HepG2 (cell line): ENCODE measurements around the gene TSR1. TPM values are rescaled to one million over a fixed set of nuclear protein-coding genes. Genes with fewer than 3 reads are reported as not detected.

ENCODE experiments used
- ATAC-seq: fragments of 200-7000 bp; cut with Tn5 transposase; 3 replicates; pipeline ENCODE4 v1.9.1; 2020; ENCODE audit warnings: mild to moderate bottlenecking, moderate library complexity
- BruUV-seq: library from RNA; stranded (reverse); fragments of 400-500 nt; replicated peaks from 2 replicates; lab custom pipeline; 2021; lab: Mats Ljungman, UMichigan
- CTCF ChIA-PET: fragments of 300-600 bp; formaldehyde crosslinking; extraction: SDS; loops from one replicate; lab custom pipeline; 2021; ENCODE audit warnings: low total read pairs, inconsistent platforms, low intra/inter-chr PET ratio; lab: Yijun Ruan, JAX
- POLR2A ChIA-PET: fragments of 350-600 bp; sonication (Branson Sonifier 250); formaldehyde crosslinking; loops from one replicate; lab custom pipeline; 2020; ENCODE audit warnings: antibody characterized with exemption, inconsistent platforms; lab: Yijun Ruan, JAX
- DNase-seq: peaks from one replicate; pipeline ENCODE4 v3.0.0-alpha.2; 2015; ENCODE audit warnings: low spot score
- FAIRE-seq: peaks from 3 replicates; lab custom pipeline; 2011; peaks lifted over from hg19 to GRCh38; lab: Jason Lieb, UNC
- H2AFZ ChIP-seq: one replicate; pipeline ENCODE4 v1.6.1; 2011; ENCODE audit warnings: low read length, inconsistent platforms
- H3K27ac ChIP-seq: fragments of 300-600 bp; 3 replicates; pipeline ENCODE4 v1.8.0; 2011; ENCODE audit warnings: mixed run types, mild to moderate bottlenecking, mixed read lengths, low read length, inconsistent platforms; ENCODE audit not compliant: insufficient read depth; ENCODE audit errors: extremely low read length
- H3K27me3 ChIP-seq, 2 experiments: fragments of 200-600 bp in 1 of 2; 2 replicates in 1 of 2; 3 replicates in 1 of 2; pipeline versions ENCODE4 v1.6.0 to v1.8.0; 2011; ENCODE audit warnings: low read length in 2 of 2, mild to moderate bottlenecking in 2 of 2, moderate library complexity in 2 of 2, inconsistent platforms in 1 of 2; ENCODE audit not compliant: insufficient read depth in 2 of 2, control insufficient read depth in 1 of 2
- H3K36me3 ChIP-seq, 2 experiments: fragments of 200-600 bp in 1 of 2; replicated peaks in 1 of 2; 2 replicates in 1 of 2; 3 replicates in 1 of 2; pipeline versions ENCODE4 v1.5.1 to v1.8.0; 2011; ENCODE audit warnings: low read length in 2 of 2, inconsistent platforms in 1 of 2; ENCODE audit not compliant: insufficient read depth in 2 of 2, control insufficient read depth in 1 of 2
- H3K4me1 ChIP-seq: 2 replicates; pipeline ENCODE4 v1.5.1; 2012; ENCODE audit warnings: low read length, inconsistent platforms; ENCODE audit not compliant: insufficient read depth
- H3K4me2 ChIP-seq: 2 replicates; pipeline ENCODE4 v1.6.0; 2011; ENCODE audit warnings: low read depth, low read length, inconsistent platforms
- H3K4me3 ChIP-seq, 3 experiments: fragments of 200-600 bp in 1 of 3; sonication (generic), shearing (Covaris generic) in 1 of 3; replicated peaks in 1 of 3; 2 replicates each; pipeline ENCODE4 v1.5.1; 2011 to 2016; ENCODE audit warnings: low read length in 3 of 3, inconsistent platforms in 2 of 3, low read depth in 2 of 3, mild to moderate bottlenecking in 2 of 3, control low read depth in 1 of 3, mixed read lengths in 1 of 3; ENCODE audit not compliant: insufficient read depth in 1 of 3
- H3K79me2 ChIP-seq: one replicate; pipeline ENCODE4 v1.6.1; 2011; ENCODE audit warnings: low read length, inconsistent platforms; ENCODE audit not compliant: insufficient read depth
- H3K9ac ChIP-seq: 2 replicates; pipeline ENCODE4 v1.6.0; 2011; ENCODE audit warnings: mild to moderate bottlenecking, low read depth, low read length, inconsistent platforms; ENCODE audit not compliant: insufficient read depth
- H3K9me3 ChIP-seq: 2 replicates; pipeline ENCODE4 v1.5.1; 2012; ENCODE audit warnings: mild to moderate bottlenecking, low read length
- H4K20me1 ChIP-seq: 2 replicates; pipeline ENCODE4 v1.6.0; 2011; ENCODE audit warnings: inconsistent platforms, mild to moderate bottlenecking, low read length, moderate library complexity; ENCODE audit not compliant: insufficient read depth
- AGO2 ChIP-seq: fragments of 200-400 bp; formaldehyde crosslinking; optimal IDR thresholded peaks from 2 replicates; pipeline ENCODE3; 2017; ENCODE audit warnings: mild to moderate bottlenecking, low read depth, low read length, moderate library complexity
- BORCS8-MEF2B ChIP-seq: sonication (generic); formaldehyde crosslinking; IDR thresholded peaks from 2 replicates; pipeline ENCODE4 v1.8.0; 2022; ENCODE audit warnings: mild to moderate bottlenecking, missing genetic modification reagents
- CENPBD1 ChIP-seq: sonication (generic); formaldehyde crosslinking; IDR thresholded peaks from 2 replicates; pipeline ENCODE4 v1.8.0; 2022; ENCODE audit warnings: missing genetic modification reagents, low read depth, mild to moderate bottlenecking, borderline replicate concordance
- HNRNPLL ChIP-seq: fragments of 200-400 bp; formaldehyde crosslinking; IDR thresholded peaks from 2 replicates; pipeline ENCODE4 v1.6.1; 2017; ENCODE audit warnings: mild to moderate bottlenecking, low read depth, low read length; ENCODE audit not compliant: poor library complexity, severe bottlenecking
- NR1H2 ChIP-seq: sonication (generic); formaldehyde crosslinking; IDR thresholded peaks from 2 replicates; pipeline ENCODE4 v1.8.1; 2022; ENCODE audit warnings: low read depth, missing genetic modification reagents, borderline replicate concordance
- NR2F1 ChIP-seq, 2 experiments: fragments of 450-650 bp in 1 of 2; formaldehyde crosslinking in 1 of 2; IDR thresholded peaks; 2 replicates each; pipeline versions ENCODE4 v1.5.0 to v1.6.1; 2016 to 2020; ENCODE audit warnings: mild to moderate bottlenecking in 1 of 2, missing compliant biosample characterization in 1 of 2, missing genetic modification reagents in 1 of 2, moderate library complexity in 1 of 2
- PAF1 ChIP-seq: IDR thresholded peaks from 2 replicates; pipeline ENCODE4 v1.6.1; 2016; ENCODE audit warnings: missing genetic modification reagents, missing compliant biosample characterization
- RBM22 ChIP-seq: fragments of 200-400 bp; formaldehyde crosslinking; optimal IDR thresholded peaks from 2 replicates; pipeline ENCODE3; 2017; ENCODE audit warnings: mild to moderate bottlenecking, low read length, moderate library complexity
- SOX5 ChIP-seq: IDR thresholded peaks from 2 replicates; pipeline ENCODE4 v1.6.1; 2016; ENCODE audit warnings: borderline replicate concordance
- TCF7 ChIP-seq: sonication (generic); IDR thresholded peaks from 2 replicates; pipeline ENCODE4 v1.6.1; 2016; ENCODE audit warnings: antibody characterized with exemption, low read depth
- UBTF ChIP-seq: sonication (generic); formaldehyde crosslinking; IDR thresholded peaks from 2 replicates; pipeline ENCODE4 v1.4.0; 2020; ENCODE audit warnings: mild to moderate bottlenecking, missing genetic modification reagents
- ZNF17 ChIP-seq: sonication (generic); formaldehyde crosslinking; IDR thresholded peaks from 2 replicates; pipeline ENCODE4 v1.5.0; 2020; ENCODE audit warnings: mild to moderate bottlenecking, missing genetic modification reagents
- ZNF550 ChIP-seq: sonication (generic); formaldehyde crosslinking; IDR thresholded peaks from 2 replicates; pipeline ENCODE4 v1.4.0; 2020; ENCODE audit warnings: mild to moderate bottlenecking, missing genetic modification reagents, borderline replicate concordance
- ZNF878 ChIP-seq: sonication (generic); formaldehyde crosslinking; IDR thresholded peaks from 2 replicates; pipeline ENCODE4 v1.8.1; 2023; ENCODE audit warnings: mild to moderate bottlenecking, missing genetic modification reagents, moderate library complexity
- WGBS: methylation state at CpG from one replicate; pipeline ENCODE4 v1.1.6; 2017; ENCODE audit warnings: low lambda C conversion rate; 5-methylcytosine and 5-hydroxymethylcytosine counted together
- in situ Hi-C: cut with HindIII; loops from 2 replicates; pipeline ENCODE4 v1.10.0; 2017; ENCODE audit warnings: low pct_unique_long_range_greater_than_20kb; ENCODE audit not compliant: extremely low pct_ligation_motif_present
- intact Hi-C: fragments of 100-400 bp; cut with micrococcal nuclease; formaldehyde crosslinking; loops from one replicate; pipeline ENCODE4 v1.10.0; 2022; ENCODE audit not compliant: unreplicated experiment
- polyA plus RNA-seq, 8 experiments: library from polyadenylated mRNA; depleted of rRNA in 3 of 8; stranded (reverse) in 7 of 8; unstranded in 1 of 8; fragments of >200 nt; fragmentation: Illumina TruSeq in 4 of 8; extraction: Trizol in 4 of 8; gene quantifications; 2 replicates each; pipeline versions ENCODE4 v1.2.1 to v1.2.3, GENCODE V29; 2011 to 2016; ENCODE audit warnings: low read depth in 4 of 8, missing spikeins in 1 of 8, mixed read lengths in 1 of 8; ENCODE audit not compliant: insufficient read depth in 1 of 8
- total RNA-seq, 5 experiments: library from RNA; depleted of rRNA; stranded (reverse); fragments of >200 nt; fragmentation: Illumina TruSeq; extraction: Trizol; gene quantifications; 2 replicates each; pipeline ENCODE4 v1.2.3, GENCODE V29; 2016; ENCODE audit warnings: low read depth in 1 of 5

The TSR1 gene
- total and polyA plus RNA-seq, 2 of the 13 experiments (the other 11 are each of a cell fraction or from before 2014, with no cell fraction given): 7.1 to 65.8 TPM

- no peak for ATAC-seq
- no peaks in the 10 kb centered on the region for H3K9me3 ChIP-seq
- H3K79me2 ChIP-seq: no peaks in the 10 kb centered on the region
- no peak overlapping the region for H3K4me3 ChIP-seq
- TF ChIP-seq TCF7 (no peak), UBTF (CRISPR knock-in tag) (0 out of 2 replicates have a peak, but pooled peaks have one; percentile 7), AGO2 (peak; percentile 57), RBM22 (peak; percentile 34), NR1H2 (CRISPR knock-in tag) (no peak), ZNF878 (CRISPR knock-in tag) (no peak), NR2F1 (CRISPR knock-in tag; IDR thresholded peaks at IDR 0.05) (no peak), SOX5 (no peak), HNRNPLL (peak; percentile 30), BORCS8-MEF2B (CRISPR knock-in tag) (no peak), ZNF17 (CRISPR knock-in tag) (no peak), CENPBD1 (CRISPR knock-in tag) (no peak), PAF1 (CRISPR knock-in tag) (no peak), ZNF550 (no peak)
- no peak overlapping the region for H3K27ac ChIP-seq
- H3K9ac ChIP-seq: no peak overlapping the region
- DNase-seq: no peak
- 83% methylated on average over 15 of the region's 22 CpGs for WGBS
- intact Hi-C loops: no loop called here
- ChIA-PET CTCF (interaction anchor here (4.7 kb wide), 1 partner anchor 31 kb away, joined by 65 read pairs; no protein-coding TSS in a partner anchor), POLR2A (interaction anchor here (0.7 to 1.9 kb wide), 2 partner anchors 14 to 17 kb away, joined by 3 to 7 read pairs; no protein-coding TSS in a partner anchor)
- BruUV-seq: no TSS peak
- no peaks in the 10 kb centered on the region for H3K27me3 ChIP-seq
- in situ Hi-C loops: no loop called here
- 0 out of 2 replicates have a peak, but pooled peaks cover 3% of the 10 kb centered on the region for H4K20me1 ChIP-seq
- peaks cover 3 to 15% of the 10 kb centered on the region in 2 experiments; a peak in 2 of 5 replicates for H3K36me3 ChIP-seq
- H3K4me1 ChIP-seq: peaks cover 27% of the 10 kb centered on the region
- FAIRE-seq: no peak
- H3K4me2 ChIP-seq: no peak overlapping the region
- no peak overlapping the region for H2AFZ ChIP-seq
Measured at GRCh38 chr17:2384439-2385127, 48.3 kb upstream of the TSR1 start.
